Stimulated activated CD4-positive, alpha-beta T cell treated with anti-CD3 and anti-CD28 coated beads, Interleukin-15, amount 100 ng/mL, for 48 hours (primary cell): ENCODE data around the gene KRT2.
"Not testable (repeated sequence)": the region's sequence is repeated elsewhere in the genome, so short reads cannot be mapped to it uniquely, and the experiment has no call there.

ENCODE experiments used
- DNase-seq, 2 donors: peaks; one replicate each; pipeline ENCODE4 v3.0.0-alpha.2; 2020; ENCODE audit warnings: low read depth in 2 of 2

Gene KRT2

GRCh38 chr12:52684431-52684830 lies 32.4 kb upstream of the KRT2 start:
- DNase-seq, result no peak

- no peak for DNase-seq
Measured at GRCh38 chr12:52683575-52684300, 31.7 kb upstream of the KRT2 start.

GRCh38 chr12:52682938-52683574 lies 31.0 kb upstream of the KRT2 start:
- no peak for DNase-seq

GRCh38 chr12:52682381-52682660 lies 30.3 kb upstream of the KRT2 start:
- no peak for DNase-seq

GRCh38 chr12:52681526-52682380 lies 29.7 kb upstream of the KRT2 start:
- DNase-seq, result peak in 1 of 2 donors; percentile 3

- no peak for DNase-seq
Measured at GRCh38 chr12:52680363-52680762, 28.4 kb upstream of the KRT2 start, which contains the start of gene KRT1. KRT1 (minus strand) TSS chr12:52680407; CDS start chr12:52680348, 59 bp downstream.

GRCh38 chr12:52679875-52680274 lies 27.9 kb upstream of the KRT2 start:
- DNase-seq, result no peak

GRCh38 chr12:52677671-52678070 lies 25.7 kb upstream of the KRT2 start:
- no peak for DNase-seq

- DNase-seq, result no peak
Measured at GRCh38 chr12:52677126-52677525, 25.1 kb upstream of the KRT2 start.

- DNase-seq, result no peak
Measured at GRCh38 chr12:52676163-52676562, 24.2 kb upstream of the KRT2 start.

- DNase-seq, result no peak
Measured at GRCh38 chr12:52675301-52675701, 23.3 kb upstream of the KRT2 start.

GRCh38 chr12:52674433-52674775 lies 22.4 kb upstream of the KRT2 start:
- no peak for DNase-seq

- no peak for DNase-seq
Measured at GRCh38 chr12:52673713-52674432, 21.9 kb upstream of the KRT2 start.

- no peak for DNase-seq
Measured at GRCh38 chr12:52673217-52673616, 21.2 kb upstream of the KRT2 start.

- no peak for DNase-seq
Measured at GRCh38 chr12:52672321-52672933, 20.4 kb upstream of the KRT2 start.

GRCh38 chr12:52670961-52671360 lies 18.9 kb upstream of the KRT2 start:
- no peak for DNase-seq

- no peak for DNase-seq
Measured at GRCh38 chr12:52670506-52670905, 18.5 kb upstream of the KRT2 start.

- not testable (repeated sequence) for DNase-seq
Measured at GRCh38 chr12:52669941-52670340, 17.9 kb upstream of the KRT2 start.

- no peak for DNase-seq
Measured at GRCh38 chr12:52669426-52669825, 17.4 kb upstream of the KRT2 start.

- DNase-seq, result no peak
Measured at GRCh38 chr12:52667931-52668330, 15.9 kb upstream of the KRT2 start.

GRCh38 chr12:52667509-52667908 lies 15.5 kb upstream of the KRT2 start:
- no peak for DNase-seq

- DNase-seq, result no peak
Measured at GRCh38 chr12:52666471-52666870, 14.5 kb upstream of the KRT2 start.
